GM21825 (cell line): ENCODE results near the gene DNAH14.
"Not testable (repeated sequence)": the region's sequence is repeated elsewhere in the genome, so short reads cannot be mapped to it uniquely, and the experiment has no call there.

Experiments
- ATAC-seq: cut with Tn5 transposase; IDR thresholded peaks from one replicate; pipeline ENCODE4 v1.9.1; 2021; ENCODE audit warnings: mild to moderate bottlenecking, moderate library complexity; ENCODE audit not compliant: unreplicated experiment

The DNAH14 gene

GRCh38 chr1:225335098-225335778 is 405.8 kb downstream of the DNAH14 start:
- ATAC-seq = not testable (repeated sequence)

DNA sequence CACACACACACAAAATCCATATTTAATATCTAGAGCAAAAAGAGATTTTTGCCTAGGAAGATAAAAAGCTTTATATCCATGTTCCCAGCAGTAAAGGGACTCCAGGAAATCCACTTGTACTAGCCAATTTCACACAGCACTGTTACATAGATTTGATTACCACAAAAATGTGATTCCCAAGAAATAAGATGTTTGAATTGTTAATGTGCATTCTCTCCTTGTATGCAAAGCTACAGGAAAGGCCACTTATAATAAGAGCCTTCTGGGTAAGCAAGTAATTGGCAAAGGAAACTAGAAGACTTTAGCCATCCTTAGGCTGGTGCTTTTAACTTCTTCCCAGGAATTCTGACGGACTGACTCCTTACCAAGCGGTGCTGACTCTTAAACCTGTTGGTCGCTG is 409.1 kb downstream of the DNAH14 start:
- ATAC-seq = no peak

DNA sequence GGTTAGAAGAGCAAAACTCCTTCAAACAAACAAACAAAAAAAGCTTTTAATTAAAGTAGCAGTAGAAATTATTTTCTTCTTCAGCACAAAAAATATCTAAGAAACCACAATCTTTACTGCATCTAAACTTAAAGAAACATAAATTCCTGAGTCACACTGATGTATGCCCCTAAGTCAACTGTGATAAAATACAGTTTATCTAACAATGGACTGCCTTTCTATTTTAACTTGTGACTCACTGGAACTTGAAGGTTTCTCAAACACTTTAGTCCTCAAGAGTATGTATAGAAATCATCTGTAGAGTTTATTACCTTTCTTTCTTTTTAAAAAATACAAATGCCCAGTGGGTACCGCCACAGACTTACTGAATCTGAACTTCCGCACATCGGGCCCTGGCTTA is 412.2 kb downstream of the DNAH14 start:
- no peak for ATAC-seq

DNA sequence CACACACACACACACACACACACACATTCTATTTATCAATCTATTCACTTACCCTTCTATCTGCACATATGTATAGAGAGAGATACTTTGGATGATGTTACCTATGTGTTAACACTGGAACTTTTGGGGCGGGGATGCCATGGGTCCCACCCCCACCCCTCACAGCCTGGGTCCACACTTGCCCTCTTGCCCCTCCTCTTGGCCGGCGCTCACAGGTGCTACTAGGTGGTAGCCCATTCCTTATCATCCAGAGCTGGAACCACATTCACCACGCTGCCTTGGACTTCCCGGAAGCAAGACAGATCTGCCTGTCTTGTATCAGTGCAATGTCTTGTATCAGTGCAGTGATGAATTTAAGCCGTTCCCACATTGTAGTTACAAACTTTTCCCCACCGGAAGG is 413.2 kb downstream of the DNAH14 start:
- no peak for ATAC-seq

- no peak for ATAC-seq
Observed at GRCh38 chr1:225343618-225344017, 414.1 kb downstream of the DNAH14 start.

GRCh38 chr1:225347123-225347683 is 417.7 kb downstream of the DNAH14 start:
- no peak for ATAC-seq

DNA sequence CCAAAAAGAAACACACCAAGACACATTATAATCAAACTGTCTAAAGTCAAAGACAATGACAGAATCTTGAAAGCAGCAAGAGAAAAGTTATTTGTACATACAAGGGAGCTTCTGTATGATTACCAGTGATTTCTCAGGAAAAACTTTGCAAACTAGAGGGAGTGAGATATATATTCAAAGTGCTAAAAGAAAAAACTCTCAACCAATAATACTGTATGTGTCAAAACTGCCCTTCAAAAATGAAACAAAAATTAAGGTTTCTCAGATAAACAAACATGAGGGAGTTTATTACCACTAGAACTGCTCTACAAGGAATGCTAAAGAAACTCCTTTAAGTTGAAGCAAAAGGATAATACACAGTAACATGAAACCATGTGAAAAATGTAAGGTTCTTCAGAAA is 418.9 kb downstream of the DNAH14 start:
- no peak for ATAC-seq

DNA sequence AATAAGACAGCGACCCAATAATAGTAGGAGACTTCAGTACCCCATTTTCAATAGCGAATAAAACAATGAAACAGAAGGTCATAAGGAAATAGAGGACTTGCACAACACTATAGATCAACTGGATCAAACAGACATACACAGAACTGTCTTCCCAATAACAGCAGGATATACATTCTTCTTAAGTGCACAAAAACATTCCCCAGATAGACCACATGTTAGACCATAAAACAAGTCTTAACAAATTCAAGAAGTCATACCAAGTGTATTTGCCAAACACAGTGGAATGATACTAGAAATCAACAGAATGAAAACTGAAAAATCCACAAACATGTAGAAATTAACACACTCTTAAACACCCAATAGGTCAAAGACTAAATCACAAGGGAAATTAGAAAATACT is 420.4 kb downstream of the DNAH14 start:
- ATAC-seq = no peak

- ATAC-seq = no peak
Observed at GRCh38 chr1:225350872-225351271, 421.4 kb downstream of the DNAH14 start.

DNA sequence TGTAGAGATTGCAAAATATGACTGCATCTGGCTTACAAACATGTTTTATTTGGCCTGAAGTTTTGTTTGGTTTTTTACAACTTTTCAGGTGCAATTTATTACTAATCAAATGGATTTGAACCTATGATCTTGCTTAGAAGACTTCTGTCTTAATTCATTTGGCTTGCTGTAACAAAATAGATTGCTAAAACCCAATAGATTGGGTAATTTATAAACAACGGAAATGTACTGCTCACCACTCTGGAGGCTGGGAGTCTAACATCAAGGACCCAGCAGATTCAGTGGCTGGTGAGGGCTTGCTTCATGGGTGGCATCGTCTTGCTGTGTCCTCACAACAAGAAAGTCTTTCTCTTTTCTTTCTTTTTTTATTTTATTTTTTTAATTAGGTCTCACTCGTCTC is 425.4 kb downstream of the DNAH14 start:
- no peak for ATAC-seq

GRCh38 chr1:225355863-225356262 is 426.4 kb downstream of the DNAH14 start:
- ATAC-seq = no peak

- no peak for ATAC-seq
Observed at GRCh38 chr1:225360119-225360518, 430.6 kb downstream of the DNAH14 start.

GRCh38 chr1:225361176-225361575 is 431.7 kb downstream of the DNAH14 start:
- ATAC-seq = no peak

GRCh38 chr1:225362805-225363204 is 433.3 kb downstream of the DNAH14 start:
- no peak for ATAC-seq

- ATAC-seq = no peak
Observed at GRCh38 chr1:225364439-225364838, 435.0 kb downstream of the DNAH14 start.

DNA sequence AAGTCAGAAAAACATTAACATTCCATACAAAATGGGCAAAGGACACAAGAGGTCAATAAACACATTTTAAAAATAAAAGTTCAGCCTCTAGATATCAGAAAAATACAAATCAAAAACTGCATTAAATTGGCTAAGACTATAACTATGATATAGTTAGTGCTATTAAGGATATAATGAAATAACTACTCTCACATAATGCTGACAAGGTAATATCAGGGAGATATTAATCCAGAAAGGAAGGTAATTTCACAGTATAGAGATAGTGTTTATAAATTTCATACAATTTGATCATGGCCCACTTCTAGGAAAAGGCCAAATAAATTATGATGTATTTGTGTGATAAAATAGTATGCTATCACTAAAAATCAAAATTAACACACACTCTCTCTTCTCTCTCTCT is 436.5 kb downstream of the DNAH14 start:
- ATAC-seq = no peak

DNA sequence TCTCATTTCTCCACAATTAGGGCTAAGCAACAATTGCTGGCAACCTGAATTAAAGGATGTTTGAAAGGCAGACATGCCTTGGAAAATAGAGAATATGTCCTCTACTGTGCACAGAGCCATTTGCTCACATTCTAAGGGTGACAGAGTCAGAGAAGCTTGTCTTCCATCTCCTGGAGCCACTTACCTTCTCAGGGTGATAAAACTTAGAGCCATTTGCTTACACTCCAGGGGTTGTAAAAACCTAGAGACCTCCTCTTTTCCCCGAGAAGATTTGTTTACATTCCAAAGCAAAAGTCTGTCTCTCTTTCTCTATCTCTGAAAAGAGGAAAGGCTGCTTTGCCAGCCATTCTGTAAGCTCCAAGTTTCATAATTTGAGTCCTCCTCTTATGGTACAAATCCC is 437.1 kb downstream of the DNAH14 start:
- no peak for ATAC-seq

GRCh38 chr1:225368036-225368552 is 438.6 kb downstream of the DNAH14 start:
- ATAC-seq = no peak

DNA sequence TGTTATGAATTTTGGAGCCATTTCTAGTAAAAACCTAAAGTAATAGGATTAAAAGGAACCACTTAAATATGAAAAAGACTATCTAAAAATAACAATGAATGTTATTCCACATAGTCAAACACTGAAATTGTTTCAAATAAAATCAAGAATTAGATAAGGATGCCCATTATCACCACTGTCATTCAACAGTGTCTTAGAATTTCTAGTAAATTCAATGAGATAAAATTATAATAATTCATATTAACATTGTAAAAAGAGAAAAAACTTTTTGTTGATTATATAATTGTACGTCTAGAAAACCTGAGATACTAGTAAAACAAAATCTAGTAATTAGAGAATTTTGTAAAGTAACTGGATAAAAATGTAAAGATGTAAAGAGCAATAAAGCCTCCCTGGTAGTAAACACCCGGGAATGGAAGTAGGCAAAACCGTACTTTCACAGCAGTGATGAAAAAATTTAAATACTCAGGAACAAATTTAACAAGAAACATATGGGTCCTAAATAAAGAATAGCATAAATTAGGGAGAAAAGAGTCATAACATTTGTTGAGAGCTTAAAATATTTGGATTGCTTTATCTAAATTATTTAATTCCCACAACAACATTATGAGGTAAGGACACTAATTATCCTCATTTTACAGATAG is 442.0 kb downstream of the DNAH14 start:
- no peak for ATAC-seq

GRCh38 chr1:225373155-225373554 is 443.7 kb downstream of the DNAH14 start:
- no peak for ATAC-seq

- ATAC-seq = no peak
Observed at GRCh38 chr1:225374996-225375395, 445.5 kb downstream of the DNAH14 start.

- ATAC-seq = no peak
Observed at GRCh38 chr1:225378880-225379279, 449.4 kb downstream of the DNAH14 start.
